Globus pallidus (tissue), 1 donor: Measurements from ENCODE around the gene MTOR.
"Not testable (repeated sequence)": the region's sequence is repeated elsewhere in the genome, so short reads cannot be mapped to it uniquely, and the experiment has no call there.

ENCODE experiments used
- DNase-seq: peaks from one replicate; pipeline ENCODE4 v3.0.0-alpha.2; 2015; ENCODE audit warnings: low spot score

Gene MTOR

GRCh38 chr1:11262171-11263049, at the start of gene MTOR:
TSS of gene MTOR (minus strand) at chr1:11262551. CDS start at chr1:11259409, 3,142 bp downstream.
- peak; percentile 100 for DNase-seq

DNA sequence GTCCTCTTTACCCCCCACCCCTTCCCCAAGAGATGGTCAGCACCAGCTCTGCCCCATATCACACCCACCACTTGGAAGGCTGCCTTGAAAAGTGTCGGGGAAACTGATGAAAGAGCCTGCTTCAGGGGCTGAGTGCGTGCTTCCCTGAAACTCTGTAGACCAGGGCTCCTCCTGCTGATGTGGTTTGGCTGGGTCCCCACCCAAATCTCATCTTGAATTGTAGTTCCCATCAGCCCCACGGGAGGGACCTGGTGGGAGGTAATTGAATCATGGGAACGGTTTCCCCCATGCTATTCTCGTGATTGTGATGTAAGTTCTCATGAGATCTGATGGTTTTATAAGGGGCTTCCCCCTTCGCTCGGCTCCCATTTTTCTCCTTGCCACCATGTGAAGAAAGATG, 47.0 kb upstream of the MTOR start:
- no peak for DNase-seq

DNA sequence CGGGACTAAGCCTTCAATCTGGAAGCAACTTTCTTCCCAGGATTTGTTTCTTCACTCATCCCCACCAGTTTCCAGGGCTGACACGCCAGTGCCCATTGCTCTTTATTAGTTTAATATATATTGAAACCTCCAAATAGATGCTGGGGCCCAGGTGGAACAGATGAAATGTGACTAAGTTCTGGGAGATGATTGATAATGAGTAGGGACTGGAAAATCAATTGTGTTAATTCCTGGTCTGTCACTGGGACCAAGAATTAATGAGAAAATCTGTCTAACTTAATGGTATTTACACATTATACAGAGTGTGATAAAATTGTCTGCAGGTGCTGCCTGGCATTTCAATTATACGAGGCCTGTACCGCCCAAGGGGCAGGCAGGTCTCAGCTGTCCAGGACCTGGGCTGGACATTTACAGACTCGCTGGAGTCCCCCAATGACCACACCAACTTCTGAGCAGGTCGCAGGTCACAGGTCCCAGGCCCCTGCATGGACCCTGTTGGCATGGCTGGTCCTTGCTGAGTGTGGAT, 46.4 kb upstream of the MTOR start:
- DNase-seq: no peak

- no peak for DNase-seq
These were observed 45.5 kb upstream of the MTOR start for GRCh38 chr1:11307852-11308251.

DNA sequence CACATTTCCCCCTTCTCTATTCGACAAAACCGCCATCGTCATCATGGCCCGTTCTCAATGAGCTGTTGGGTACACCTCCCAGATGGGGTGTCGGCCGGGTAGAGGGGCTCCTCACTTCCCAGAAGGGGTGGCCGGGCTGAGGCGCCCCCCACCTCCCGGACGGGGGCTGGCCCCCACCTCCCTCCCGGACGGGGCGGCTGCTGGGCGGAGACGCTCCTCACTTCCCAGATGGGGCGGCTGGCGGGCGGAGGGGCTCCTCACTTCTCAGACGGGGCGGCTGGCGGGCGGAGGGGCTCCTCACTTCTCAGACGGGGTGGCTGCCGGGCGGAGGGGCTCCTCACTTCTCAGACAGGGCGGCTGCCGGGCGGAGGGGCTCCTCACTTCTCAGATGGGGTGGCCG, 43.2 kb upstream of the MTOR start:
- DNase-seq: not testable (repeated sequence)

DNA sequence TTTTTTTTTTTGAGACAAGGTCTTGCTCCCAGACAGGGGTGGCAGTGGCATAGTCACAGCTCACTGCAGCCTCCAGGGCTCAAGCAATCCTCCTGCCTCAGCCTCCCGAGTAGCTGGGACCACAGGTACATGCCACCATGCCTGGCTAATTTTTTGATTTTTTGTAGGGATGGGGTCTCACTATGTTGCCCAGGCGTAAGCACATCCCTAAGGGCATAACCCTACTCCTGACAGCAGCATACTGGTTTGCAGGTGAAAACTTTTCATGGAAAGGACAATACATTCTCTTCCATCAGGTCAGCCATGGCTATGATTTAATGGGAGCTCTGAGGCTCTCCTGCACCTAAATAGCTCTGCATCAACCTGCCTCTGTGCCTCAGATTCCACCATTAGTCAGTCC, 40.0 kb upstream of the MTOR start:
- DNase-seq: no peak

DNA sequence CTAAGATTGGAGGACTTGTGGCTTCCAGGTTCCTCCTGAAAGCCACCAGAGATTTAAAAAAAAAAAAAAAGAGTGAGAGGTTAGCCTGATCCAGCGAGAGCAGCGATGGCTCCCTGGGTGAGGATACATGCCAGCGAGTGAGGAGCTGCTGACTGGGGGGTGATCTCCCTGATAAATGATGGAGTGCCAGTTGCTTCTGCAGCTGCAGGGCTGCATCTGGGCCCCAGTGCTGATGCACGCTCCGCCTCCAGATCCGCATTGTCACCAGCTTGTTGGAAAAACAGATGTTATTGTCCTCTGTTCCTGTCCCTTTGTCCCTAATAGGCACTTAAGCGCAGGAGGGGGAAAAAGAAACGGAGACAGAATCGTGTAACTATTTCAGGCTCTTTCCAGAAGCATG, 39.2 kb upstream of the MTOR start:
- DNase-seq: peak; percentile 89

- DNase-seq: no peak
These were observed 36.8 kb upstream of the MTOR start for GRCh38 chr1:11299225-11299574.

- DNase-seq: no peak
These were observed 36.3 kb upstream of the MTOR start for GRCh38 chr1:11298390-11299224.

GRCh38 chr1:11297774-11298173, 35.4 kb upstream of the MTOR start:
- not testable (repeated sequence) for DNase-seq

- no peak for DNase-seq
These were observed 33.6 kb upstream of the MTOR start for GRCh38 chr1:11295905-11296304.

DNA sequence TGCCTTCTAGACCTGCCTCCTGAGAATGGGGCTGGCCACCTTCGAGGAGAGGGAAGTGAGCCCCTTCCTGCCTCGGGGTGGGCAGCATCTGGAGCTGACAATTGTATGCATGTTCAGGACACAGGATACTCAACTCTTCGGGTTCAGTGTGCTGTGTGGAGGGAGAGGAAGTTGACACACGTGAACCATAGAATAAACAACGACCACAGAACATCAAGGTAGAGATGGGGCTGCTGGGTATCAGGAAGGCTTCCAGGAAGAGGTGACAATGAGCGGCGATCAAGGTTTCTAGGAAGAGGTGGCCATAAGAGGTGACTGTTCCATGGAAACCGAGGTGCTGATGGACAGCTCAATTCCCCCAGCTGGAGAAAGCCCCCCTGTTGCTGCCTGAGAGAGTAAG, 32.6 kb upstream of the MTOR start:
- no peak for DNase-seq

- no peak for DNase-seq
These were observed 31.5 kb upstream of the MTOR start for GRCh38 chr1:11293856-11294255.

DNA sequence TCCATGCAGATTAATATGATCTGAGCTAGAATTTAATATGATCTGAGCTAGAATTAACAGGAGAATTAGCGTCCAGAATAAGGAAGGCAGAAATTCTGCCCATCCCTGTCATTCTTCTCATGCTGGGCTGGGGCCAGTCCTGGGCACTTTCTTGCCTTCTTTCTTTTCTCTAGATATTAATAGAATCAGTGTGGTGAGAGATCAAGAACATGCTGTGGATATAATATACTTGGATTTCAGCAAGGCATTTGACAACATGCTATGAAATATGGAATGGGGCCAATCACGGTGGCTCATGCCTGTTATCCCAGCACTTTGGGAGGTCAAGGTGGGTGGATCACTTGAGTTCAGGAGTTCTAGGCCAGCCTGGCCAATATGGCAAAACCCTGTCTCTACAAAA, 28.7 kb upstream of the MTOR start:
- DNase-seq: no peak

DNA sequence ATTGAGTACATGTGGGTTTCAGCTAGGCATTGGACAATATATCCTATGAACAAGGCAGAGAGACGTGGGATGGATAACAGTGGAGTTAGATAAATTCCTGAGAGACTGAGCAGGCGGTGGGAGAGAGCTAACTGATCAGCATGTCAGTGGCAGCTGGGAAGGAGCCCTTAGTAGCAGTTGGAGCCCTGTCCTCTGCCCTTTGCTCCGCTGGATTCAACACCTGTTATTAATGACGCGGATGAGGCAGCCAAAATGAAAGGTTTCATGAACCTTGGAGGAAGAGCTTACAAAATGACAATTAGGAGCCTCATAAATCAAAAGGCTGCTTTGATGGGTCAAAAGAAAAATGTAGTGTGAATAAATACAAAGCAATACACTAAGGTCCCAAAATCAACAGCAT, 26.7 kb upstream of the MTOR start:
- no peak for DNase-seq

- DNase-seq: peak; percentile 30
These were observed 24.5 kb upstream of the MTOR start for GRCh38 chr1:11286735-11287410.

- DNase-seq: peak; percentile 45
These were observed 23.8 kb upstream of the MTOR start for GRCh38 chr1:11285883-11286734.

DNA sequence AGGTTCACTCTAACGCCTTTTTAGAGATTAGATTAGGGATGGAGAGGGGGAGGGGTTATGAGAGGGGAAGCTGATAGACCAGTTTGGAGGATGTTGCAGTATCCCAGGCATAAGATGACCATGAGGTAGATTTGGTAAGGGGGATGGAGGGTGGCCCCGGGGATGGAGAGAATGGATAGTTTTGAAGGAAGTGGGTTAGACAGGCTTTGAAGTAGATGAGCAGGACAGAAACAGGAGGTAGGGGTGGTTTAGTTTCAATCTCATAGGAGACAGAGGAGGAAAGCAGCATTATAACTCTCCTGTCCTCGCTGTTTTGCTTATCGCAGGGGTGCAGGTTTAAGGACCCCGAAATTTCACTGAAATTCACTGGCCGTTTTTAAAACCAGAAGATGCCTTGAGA, 22.4 kb upstream of the MTOR start:
- no peak for DNase-seq

GRCh38 chr1:11283151-11283550, 20.8 kb upstream of the MTOR start:
- DNase-seq: no peak

- no peak for DNase-seq
These were observed 19.4 kb upstream of the MTOR start for GRCh38 chr1:11281518-11282331.
